ENCODE measurements around the gene TBX2.
A peak's percentile ranks its signal among the peaks of the same experiment; 100 is the strongest.
"Not testable (repeated sequence)": the region's sequence is repeated elsewhere in the genome, so short reads cannot be mapped to it uniquely, and the experiment has no call there.

Gene TBX2

DNA sequence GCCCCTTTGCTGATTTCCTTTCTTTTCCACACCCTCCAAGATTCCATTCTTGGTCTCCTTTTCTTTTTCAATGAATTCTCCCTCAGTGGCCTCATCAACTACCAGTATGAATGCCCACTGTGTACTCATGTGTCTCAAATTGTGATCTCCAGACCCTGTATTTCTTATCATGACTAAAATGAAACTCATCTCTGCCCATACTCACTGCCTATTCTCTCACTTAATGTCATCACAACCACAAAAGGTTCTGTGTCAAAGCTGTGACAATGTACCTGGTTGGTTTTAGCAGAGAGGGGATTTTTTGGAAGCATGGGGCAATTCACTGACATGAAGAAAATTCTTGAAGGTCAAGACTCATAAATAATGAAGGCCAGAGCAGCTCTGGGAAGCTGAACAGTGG is 41.1 kb downstream of the TBX2 start:
- no peak for DNase-seq

DNA sequence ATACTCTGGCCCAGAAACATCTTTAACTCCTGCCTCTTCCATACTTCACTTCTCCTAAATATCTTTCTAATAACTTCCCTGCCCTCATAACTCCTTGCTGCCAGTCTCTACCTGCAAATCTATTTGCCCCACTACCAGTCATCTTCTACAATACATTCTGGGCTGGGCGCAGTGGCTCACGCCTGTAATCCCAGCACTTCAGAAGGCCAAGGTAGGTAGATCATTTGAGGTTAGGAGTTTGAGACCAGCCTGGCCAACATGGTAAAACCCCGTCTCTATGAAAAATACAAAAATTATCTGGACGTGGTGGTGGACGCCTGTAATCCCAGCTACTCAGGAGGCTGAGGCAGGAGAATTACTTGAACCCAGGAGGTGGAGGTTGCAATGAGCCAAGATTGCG is 41.9 kb downstream of the TBX2 start:
- DNase-seq: not testable (repeated sequence)

DNA sequence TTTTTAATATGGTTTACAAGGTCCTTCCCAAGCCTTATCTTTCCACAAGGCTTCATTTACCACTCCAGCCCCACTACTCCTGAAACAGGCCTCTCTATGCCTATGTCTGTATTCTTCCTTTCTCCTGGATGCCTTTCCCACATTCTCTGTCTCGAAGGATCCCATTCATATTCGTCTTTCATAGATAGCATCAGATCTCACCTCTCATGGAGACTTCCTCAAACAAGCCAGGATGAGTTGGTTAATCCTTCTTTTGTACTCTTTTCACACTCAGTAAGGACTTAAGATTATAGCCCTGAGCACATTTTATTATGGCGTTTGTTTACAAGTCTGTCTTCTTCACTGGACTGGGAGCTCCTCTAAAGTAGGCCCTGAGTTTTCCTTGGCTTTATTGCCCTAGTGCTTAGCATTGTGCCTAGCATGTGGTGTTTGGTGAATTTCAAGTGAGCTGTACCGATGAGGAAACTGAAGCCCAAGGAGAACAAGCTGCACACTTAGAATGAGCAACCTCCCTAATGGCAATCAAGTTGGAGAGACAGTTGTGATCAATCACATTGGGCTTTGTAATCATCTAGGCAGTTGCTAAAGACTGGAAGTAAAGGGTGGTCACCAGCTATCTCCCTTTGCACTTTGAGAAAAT is 42.6 kb downstream of the TBX2 start:
- no peak for DNase-seq

DNA sequence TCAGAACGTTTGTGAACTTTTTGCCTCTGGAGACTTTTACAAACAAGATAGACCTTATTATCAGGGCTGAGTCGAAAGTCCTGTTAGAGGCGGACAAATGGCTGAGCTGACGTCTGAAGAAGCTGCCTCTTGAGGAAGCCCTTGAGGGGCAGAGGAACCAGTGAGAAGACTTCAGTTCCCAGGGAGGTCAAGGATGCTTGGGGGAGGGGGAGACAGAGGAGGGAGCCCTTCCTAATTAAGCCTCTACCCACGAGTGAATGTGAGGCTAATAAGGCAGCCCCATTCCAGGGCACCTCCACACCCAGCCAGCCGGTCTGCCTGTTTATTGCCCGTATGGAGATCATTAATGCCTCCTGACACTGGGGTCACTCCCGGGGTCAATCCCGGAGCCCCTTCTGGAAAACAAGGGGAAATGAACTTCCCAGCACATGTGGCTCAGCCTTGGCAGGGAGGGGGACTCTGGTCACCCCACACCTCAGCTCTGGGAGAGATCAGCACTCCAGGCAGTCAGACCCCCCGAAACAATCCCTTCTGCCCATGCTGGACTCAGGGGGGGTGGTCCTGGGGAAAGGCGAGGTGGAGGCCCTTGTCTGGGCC is 43.3 kb downstream of the TBX2 start:
- DNase-seq: no peak

DNA sequence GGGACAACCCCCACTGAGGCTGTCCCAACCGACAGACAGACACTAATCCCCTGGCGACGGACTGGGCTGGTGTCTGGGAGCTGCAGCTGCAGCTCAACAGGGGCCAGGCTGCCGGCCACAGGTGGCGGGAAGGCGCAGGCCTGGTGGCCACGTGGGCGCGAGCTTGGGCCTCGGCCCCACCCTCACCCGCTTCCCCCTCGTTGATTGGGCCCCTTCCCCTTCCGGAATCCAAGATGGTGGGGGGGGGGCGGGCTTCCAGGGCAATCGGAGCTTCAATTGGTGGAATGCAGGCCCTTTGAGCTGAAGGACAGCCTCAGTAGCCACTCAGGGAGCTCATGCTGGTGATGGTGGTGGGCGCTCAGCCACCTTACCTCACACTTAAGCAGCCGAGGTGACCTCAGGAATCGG is 43.8 kb downstream of the TBX2 start:
- DNase-seq: peak; percentile 79

DNA sequence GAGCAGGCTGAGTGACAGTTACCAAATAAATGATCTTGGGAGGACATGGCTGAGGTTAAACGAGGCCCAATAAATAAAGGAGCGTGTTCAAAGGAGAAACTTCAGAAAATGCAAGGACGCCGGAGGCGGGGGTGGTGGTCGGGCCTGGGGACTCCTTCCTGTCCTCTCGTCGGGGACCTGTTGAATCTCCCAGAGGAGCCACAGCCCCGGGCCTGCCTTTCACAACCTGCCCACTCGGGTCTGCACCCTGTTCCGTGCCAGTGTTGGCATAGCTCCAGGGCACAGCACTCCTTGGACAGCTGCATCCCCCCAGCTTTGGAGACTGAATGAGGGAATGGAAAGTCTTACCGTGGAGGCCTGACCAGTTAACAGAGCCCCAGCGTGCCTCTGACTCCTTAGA is 44.4 kb downstream of the TBX2 start:
- DNase-seq: no peak

DNA sequence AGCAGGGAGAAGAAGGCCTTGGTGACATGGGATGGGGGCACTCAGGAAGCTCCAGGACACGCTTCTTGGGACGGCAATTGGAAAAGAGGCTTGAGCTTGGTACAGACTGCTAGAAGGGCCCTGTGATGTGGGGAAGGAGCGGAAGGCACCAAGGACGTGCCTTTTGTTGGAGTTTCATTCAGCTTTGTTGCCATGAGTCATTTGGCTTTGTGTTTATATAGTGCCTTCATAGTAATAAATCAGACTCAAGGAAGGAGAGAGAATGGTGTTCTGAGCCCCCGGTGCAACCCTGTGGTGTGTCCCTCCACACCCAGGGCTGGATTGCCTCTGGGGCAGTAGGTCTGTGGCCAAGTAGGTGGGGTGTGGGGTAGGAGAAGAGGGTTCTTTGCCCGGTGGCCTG is 45.2 kb downstream of the TBX2 start:
- DNase-seq: no peak

DNA sequence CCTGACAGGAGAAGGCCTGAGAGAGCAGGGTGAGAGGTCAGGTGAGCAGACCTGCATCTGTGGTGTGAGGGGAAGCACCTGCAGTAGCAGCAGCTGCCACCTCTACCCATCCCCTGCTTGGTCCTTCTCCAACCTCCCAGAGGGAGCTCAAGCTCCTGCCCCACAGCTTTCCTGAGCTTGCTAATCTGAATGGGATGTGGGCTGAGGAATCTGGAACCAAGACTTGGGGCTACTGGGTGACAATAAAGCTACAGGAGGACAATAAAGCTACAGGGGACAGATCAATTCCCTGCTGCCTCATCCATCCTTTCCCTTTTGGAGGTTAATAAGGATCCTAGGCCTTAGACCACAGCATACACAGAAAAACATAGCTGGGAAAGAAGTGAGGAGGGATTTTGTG is 47.7 kb downstream of the TBX2 start:
- no peak for DNase-seq

DNA sequence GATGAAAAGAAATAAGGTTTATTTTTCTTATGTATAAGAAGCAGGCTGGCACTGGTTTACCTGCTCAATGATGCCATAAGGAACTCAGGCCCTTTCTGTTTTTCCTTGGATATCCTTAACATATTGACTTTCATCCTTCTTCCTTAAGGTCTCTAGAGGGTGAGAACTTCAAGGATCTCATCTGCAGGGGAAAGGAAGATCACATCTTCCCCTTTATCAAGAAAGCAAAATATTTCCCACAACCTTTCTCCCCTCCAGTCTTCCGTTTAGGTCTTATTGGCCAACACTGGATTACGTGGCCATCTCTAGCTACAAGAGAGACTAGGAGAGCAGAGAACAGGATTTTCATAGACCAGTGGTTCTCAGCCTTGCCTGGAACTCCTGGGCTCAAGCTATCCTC is 48.4 kb downstream of the TBX2 start:
- no peak for DNase-seq

DNA sequence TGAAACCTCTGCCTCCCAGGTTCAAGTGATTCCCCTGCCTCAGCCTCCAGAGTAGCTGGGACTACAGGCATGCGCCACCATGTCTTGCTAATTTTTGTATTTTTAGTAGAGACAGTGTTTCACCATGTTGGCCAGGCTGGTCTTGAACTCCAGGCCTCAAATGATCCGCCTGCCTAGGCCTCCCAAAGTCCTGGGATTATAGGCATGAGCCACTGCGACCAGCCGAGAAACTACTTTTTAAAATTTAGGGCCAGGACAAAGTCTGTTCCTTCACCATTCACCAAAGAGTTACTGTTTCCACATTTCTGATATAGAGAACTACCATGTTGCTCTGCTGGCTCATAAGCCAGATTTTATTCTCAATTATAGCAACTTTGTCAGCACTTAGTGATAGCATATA is 49.5 kb downstream of the TBX2 start:
- not testable (repeated sequence) for DNase-seq

DNA sequence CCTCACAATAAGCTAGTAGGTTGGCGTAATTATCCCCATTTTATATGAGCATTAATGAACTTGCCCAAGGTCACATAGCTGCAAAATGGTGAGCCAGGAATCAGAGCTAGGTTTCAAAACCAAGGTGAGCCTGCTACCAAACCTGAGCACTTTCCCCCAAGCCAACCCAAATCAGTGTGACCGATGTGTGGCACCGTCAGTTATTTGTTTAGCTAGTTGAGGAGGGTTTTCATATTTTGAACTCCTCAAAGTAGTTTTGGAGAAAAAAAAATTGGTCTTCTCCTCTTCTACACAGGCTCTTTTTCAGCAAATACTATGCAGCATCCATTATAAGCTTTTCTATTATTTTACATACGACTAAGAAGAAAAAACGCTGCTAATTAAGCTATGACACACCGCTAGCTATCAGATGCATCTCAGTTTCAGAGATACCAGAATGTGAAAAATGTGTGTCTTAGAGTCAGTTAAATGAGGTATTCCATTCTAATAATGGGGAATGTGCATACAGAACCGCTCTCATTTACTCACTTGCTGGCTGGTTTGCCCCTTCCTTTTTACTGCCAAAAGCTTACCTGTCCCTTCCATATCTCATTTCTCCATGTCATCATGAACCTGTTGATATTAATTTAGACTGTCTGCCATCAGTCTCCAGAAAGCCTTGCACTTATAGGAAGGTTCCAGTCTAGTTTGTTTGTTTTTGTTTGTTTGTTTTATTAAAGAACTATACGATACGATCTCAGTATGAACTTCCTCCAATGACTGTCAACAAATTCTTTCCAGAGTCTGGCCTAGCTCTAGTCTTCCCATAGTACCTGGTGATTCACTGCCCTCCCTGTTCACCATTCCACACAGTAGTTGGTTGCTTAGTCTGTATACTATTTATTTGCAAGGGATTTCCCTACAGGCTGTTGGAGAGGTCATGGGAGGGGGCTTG is 50.3 kb downstream of the TBX2 start:
- no peak for DNase-seq

DNA sequence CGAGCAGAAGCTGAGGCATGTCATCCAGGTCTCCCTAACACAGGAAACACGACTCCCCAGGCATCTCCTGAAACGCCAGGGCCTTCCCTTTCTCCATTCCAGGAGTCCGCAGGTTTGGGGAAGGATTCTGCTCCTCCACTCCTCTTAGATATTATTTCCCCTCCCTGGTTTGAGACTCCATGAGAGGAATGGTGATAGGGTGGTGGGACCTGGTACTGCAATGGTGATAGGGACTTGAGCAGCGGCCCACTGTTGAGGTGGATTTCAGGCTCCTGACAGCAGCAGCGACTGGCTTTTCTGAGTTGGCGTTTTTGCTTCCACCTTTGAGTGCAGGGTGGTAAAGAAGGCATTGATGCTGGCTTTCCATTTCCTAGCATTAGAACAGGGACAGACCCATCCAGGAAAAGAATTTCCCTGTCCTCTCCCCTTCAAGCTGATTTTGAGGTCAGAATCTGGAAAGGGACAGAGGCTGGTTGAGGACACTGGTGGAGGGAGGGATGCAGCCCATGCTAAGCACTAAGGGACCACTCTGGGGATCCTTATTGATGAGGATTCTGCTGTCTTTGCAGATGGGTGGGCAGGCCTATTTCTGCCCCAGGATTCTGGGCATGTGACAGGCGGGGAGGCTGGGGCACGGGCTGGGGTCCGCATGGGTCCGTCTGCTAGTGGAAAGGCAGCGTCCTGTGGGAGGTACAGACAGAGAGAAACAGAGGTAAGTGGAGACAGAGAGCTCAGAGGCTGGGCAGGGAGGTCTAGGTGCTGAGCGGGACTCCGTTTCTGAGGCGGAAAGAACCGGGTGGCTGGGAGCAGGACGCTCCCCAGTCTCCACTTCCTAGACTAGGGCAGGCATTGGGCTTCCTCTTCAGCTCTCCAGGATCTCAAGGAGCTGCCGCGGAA is 51.2 kb downstream of the TBX2 start:
- DNase-seq: no peak

DNA sequence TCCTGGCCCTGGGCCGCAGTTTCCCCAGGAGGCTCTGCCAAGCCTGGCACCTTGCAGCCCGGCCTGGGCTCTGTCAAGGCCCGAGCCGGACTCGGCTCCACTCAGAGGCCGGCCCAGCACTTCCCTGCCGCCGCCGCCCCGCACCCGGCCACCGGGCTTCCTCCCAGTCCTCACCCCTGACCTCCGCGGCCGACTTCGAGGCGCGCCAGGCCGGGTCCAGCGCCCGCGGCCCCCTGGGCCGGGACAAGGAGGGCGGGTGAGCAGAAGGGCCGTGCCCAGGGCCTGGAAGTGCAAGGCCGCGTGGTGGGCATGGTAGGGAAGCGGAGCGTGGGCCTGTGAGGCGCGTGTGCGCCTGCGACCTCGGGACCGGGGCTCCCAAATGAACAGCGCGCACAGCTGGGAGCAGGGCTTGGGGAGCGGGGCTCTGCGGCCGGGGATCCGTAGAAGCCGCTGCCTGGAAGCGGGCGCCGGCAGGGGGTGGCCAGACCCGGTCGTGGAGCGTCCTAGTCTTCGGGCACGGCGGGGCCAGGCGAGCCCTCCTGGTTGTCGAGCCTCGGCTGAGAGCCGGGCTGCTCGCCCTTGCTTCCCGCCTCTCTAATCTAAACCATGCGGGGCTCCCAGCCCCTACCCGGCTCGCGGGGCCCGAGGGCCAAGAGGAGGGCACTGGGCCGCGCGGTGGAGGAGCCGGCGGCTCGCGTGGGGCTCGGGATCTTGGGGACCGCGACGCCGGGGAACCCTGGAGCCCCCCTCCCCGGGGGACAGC is 52.1 kb downstream of the TBX2 start:
- no peak for DNase-seq

DNA sequence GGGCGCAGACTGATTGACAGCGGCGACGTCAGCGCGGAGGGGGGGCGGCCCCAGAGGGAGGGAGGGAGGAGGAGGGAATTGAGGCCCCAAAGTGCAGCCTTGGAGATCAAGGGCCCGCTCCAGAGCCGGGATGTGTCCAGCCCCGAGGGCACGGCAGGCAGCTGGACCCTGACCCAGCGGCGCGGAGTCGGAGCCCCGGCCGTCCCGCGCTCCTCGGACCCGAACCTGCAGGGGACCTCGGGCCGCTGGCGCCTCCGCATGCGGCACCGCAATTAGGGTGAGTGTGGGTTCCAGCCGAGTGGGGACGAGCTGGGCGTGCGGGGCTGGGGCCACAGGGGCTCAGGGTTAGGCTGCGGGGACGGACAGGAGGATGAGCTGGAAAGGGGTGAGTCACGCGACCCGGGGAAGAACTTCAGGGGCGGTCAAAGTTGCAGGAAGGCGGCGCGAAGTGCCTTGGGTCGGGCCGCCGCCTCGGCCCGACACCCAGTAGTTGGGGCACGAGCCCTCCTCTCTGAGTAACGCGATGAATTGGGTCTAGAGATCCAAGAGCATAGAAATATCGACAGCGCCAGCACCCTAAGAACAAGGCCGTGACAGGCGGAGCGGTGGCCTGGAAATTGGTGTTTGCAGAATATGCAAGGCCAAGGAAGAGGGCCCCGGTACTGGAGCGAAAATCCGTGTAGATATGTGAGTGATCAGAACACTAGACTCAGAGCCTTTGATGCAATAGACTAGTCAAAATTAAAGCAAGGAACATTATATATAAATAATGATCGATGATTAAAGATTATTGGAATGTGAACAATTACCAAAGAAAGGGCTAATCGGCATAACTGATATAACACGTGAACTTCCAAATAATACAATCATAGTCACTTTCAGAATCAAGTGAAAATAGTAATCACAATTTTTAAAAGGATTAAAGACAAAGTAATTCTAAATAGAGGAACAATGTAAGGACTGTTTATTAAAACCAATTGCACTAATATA is 53.0 kb downstream of the TBX2 start, which contains the start of gene TBX4:
TBX4 (plus strand) TSS at position 122 of the 990 bp plus-strand sequence. CDS start 4,069 bp downstream, outside the sequence.
- DNase-seq: peak; percentile 82

DNA sequence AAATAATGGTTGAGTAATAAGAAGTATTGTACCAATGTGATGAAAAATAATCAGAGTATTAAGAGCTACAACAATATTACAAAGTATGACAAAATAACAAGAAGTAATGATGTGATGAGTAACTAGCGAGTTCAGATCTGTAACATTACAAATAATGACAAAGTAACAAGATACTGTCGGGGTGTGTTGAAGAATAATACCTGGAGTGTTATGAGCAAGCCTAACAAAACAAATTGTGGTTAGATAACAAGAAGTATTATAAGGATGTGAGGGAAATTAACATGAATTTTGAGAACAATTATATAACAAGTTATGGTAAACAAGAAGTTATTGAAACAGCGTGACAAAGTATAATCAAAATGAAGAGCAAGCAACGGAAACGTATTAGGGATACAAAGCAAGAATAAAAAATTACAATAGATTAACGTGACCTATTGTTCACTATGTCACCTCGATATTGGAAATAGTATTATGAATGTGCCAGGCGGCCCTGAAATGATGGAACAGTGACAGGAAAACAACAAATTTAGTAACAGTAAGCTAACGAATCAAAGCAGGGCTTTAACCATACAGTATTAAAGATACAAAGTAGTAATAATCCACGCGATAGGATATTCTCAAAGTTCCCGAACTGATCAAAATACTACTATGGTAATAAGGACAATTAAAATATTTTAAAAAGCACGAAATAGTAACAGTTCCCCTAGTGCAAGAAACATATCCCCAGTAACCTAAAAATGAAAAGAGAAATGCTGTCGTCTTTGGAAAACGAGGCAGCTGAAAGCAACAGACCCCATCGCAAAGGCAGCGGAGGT is 54.1 kb downstream of the TBX2 start:
- DNase-seq: no peak

DNA sequence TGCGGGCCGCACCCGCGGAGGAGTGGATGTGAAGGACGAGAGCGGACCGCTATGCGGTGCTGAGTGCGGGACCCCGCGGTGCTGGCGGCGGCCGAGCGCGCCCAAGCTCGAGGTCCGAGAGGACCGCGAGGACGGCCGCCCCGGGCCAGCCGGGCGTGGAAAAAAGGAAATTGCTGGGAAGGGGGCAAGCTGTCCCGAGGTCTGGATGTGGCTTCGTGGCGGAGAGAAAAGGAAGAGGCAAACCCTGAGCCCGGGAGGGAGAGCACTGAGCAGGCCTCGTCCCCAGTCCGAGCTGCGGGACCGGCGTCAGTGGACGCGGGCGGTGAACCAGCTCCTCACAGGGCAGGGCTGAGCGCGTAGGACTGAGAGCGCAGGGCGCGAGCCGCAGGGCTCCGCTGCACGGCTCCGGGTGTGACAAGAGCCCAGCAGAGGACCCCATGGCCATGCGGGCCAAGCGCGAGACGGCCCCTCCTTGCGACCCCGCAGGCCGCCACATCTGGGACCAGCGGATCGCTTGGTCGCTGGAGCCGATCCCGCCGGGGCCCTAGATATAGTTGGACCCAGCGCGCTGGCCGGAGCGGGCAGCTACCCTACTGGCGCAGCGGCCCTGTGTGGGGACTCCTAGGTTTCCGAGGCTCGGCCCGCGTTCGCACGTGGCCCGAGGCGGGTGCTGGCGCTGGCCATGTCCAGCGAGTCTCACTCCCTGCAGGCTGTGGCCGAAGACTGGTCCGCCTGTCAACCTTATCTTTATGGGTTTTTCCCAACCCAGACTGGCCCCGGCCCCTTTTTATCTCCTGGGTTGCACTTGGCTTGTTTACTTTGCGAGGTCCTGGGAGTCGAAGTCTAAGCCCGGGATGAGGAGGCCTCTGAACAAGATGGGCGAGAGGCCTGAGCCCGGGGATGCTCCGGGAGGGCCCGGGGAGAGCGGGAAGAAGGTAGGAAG is 55.0 kb downstream of the TBX2 start:
- DNase-seq: no peak

DNA sequence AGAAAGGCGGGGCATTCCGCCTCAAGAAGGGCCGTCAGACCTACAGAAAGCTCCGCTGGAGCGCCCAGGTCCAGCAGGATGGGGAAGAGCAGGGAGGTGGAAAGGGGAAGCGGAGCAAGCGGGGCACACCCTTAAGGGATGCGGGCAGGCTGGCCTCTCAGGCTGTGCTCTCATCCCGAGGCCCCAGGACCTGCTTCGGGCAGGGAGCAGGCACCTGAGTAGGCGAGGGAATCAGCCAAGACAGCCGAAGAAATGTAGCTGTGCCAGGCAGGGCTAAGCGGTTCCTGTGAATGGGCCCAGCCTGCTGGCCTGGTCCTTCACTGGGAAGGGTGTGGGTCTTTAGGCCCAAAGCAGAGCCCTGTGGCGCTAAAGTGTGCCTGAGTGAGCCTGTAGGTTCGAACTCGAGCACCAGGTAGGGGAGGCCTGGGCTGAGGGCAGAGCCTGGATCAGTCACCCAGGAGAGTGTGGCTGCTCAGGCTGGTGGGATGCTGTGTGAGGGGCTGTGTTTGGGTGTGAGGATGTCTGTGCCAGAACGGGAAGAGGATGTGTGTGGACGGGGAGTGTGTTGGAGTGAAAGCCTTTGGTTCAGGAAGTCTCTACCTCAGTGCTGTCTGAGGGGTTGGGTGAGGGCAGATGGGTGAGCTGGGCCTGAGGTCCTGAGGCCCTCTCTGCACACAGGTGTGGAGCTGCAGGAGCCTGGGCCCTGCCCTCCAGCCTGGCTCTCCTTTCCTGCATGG is 55.8 kb downstream of the TBX2 start:
- DNase-seq: no peak

Measured in femur (tissue), 1 donor.